Transverse colon (tissue), 4 donors: ENCODE results near the gene CHRNE. TPM values are rescaled to one million over a fixed set of nuclear protein-coding genes. Genes with fewer than 3 reads are reported as not detected.

Experiments used
- DNase-seq: peaks from one replicate; pipeline ENCODE4 v3.0.0-alpha.2; 2019
- H3K27ac ChIP-seq, 4 donors: fragments of 200-600 bp; sonication (generic); 2 replicates each; pipeline ENCODE4 v1.5.1; 2016 to 2018; ENCODE audit warnings: inconsistent platforms in 4 of 4
- H3K27me3 ChIP-seq: fragments of 200-600 bp; sonication (generic); 2 replicates; pipeline ENCODE4 v1.5.1; 2017; ENCODE audit warnings: inconsistent platforms
- H3K36me3 ChIP-seq, 4 donors: fragments of 200-600 bp; sonication (generic); 2 replicates each; pipeline ENCODE4 v1.5.1; 2017 to 2019; ENCODE audit warnings: inconsistent platforms in 4 of 4
- H3K4me1 ChIP-seq, 4 donors: fragments of 200-600 bp; sonication (generic); 2 replicates each; pipeline ENCODE4 v1.5.1; 2017 to 2020; ENCODE audit warnings: inconsistent platforms in 4 of 4
- H3K4me3 ChIP-seq, 4 donors: fragments of 200-600 bp; sonication (generic); 1 replicate in 1 of 4; 2 replicates in 3 of 4; pipeline versions ENCODE4 v1.5.1 to v1.6.1; 2017 to 2019; ENCODE audit warnings: inconsistent platforms in 4 of 4
- H3K9me3 ChIP-seq, 2 donors: fragments of 200-600 bp; sonication (generic); 2 replicates each; pipeline ENCODE4 v1.5.1; 2017 to 2019; ENCODE audit warnings: inconsistent platforms in 2 of 2
- EP300 ChIP-seq: sonication (generic); formaldehyde crosslinking; IDR thresholded peaks from one replicate; pipeline ENCODE4 v1.6.1; 2017; ENCODE audit warnings: antibody characterized with exemption, low read depth
- POLR2A ChIP-seq: fragments of 450-650 bp; IDR thresholded peaks from one replicate; pipeline ENCODE4 v1.6.1; 2016; ENCODE audit warnings: antibody characterized with exemption, mild to moderate bottlenecking, moderate library complexity
- POLR2AphosphoS5 ChIP-seq, 3 donors: sonication (generic); formaldehyde crosslinking; IDR thresholded peaks; one replicate each; pipeline ENCODE4 v1.6.1; 2016; ENCODE audit warnings: antibody characterized with exemption in 3 of 3
- WGBS, 2 donors: methylation state at CpG; one replicate each; pipeline ENCODE4 v1.1.5; 2018; ENCODE audit warnings: low coverage in 1 of 2; 5-methylcytosine and 5-hydroxymethylcytosine counted together
- in situ Hi-C, 4 donors: fragments of 200-750 bp; cut with MboI; loops; one replicate each; pipeline versions ENCODE4 v1.15.0 to v1.15.1; 2017; ENCODE audit warnings: low sequenced_read_pairs in 3 of 4, low pct_ligation_motif_present in 1 of 4, low pct_unique_long_range_greater_than_20kb in 1 of 4
- intact Hi-C: fragments of 100-400 bp; cut with DNase I; formaldehyde crosslinking; loops from one replicate; pipeline ENCODE4 v1.15.1; 2023; ENCODE audit warnings: low total_unique reads
- total RNA-seq, 4 donors: library from RNA; depleted of rRNA; stranded (reverse); fragments of >200 nt; gene quantifications; one replicate each; pipeline ENCODE4 v1.1.0, GENCODE V29; 2016
- TF ChIP-seq, protein P1 (sequence below), 5 experiments: fragments of 200-600 bp in 3 of 5; fragments of 450-650 bp in 2 of 5; sonication (generic) in 3 of 5; IDR thresholded peaks; 1 replicate in 2 of 5; 2 replicates in 3 of 5; pipeline ENCODE4 v1.5.1; 2016 to 2017; ENCODE audit warnings: antibody characterized with exemption in 5 of 5, inconsistent platforms in 3 of 5, mild to moderate bottlenecking in 2 of 5, moderate library complexity in 1 of 5

The CHRNE gene
- total RNA-seq, 4 donors from 2014 or later: 0.32 TPM; not detected in 3

DNA sequence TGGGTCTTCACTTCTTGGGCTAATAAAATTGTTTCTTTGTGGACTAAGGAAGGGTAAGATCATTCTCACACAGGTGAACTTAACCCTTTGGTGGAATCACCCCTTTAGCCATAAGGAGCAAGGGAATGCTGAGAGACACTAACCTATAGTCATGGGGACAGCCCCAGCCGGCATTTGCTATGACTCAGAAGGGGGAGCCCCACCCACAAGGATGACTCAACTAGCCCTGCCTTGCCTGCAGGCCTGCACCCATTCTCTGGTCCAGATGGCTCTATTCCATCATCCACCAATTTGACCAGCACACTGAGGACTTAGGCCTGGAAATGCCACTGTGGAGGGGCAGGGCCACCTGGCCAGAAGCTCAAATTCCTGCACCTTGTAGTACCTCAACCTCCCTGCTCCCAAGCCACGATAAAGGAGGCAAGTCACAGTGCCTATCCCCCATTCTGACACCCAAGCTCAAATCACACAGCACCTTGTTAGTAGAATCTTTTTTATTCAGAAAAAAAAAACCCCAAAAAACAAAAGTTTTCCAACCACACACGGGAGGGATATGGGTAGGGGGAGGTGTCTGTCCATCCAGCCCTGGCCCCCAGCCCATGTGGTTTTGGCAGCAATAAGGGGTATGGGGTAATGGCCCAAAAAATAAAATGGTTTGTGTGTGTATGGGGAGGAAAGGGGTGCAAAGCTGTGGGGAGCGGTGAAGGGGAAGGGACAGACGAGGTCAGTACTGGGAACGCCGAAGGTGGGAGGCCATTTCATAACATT, 42.5 kb upstream of the CHRNE start:
- intact Hi-C loops: no loop called here
- Histone ChIP-seq H3K4me1 (peaks cover 34 to 67% (median 45%) of the 10 kb centered on the region in 4 donors), H3K36me3 (peaks cover 0 to 6% (median 0%) of the 10 kb centered on the region in 4 donors), H3K9me3 (no peaks in the 10 kb centered on the region), H3K27me3 (no peaks in the 10 kb centered on the region), H3K27ac (peak overlapping the region; percentile 95 to 100 (median 100)), H3K4me3 (peak overlapping the region in 2 of 4 donors; percentile 77 to 92)
- peak; percentile 88 for DNase-seq
- WGBS, 2 donors: 31 to 38% methylated on average over 4 to 7 of the region's 7 CpGs
- no peak for TF ChIP-seq EP300
- TF ChIP-seq POLR2AphosphoS5 (IDR thresholded peaks at IDR 0.05): peak; percentile 54 to 83 (median 75)
- TF ChIP-seq, protein P1, sequence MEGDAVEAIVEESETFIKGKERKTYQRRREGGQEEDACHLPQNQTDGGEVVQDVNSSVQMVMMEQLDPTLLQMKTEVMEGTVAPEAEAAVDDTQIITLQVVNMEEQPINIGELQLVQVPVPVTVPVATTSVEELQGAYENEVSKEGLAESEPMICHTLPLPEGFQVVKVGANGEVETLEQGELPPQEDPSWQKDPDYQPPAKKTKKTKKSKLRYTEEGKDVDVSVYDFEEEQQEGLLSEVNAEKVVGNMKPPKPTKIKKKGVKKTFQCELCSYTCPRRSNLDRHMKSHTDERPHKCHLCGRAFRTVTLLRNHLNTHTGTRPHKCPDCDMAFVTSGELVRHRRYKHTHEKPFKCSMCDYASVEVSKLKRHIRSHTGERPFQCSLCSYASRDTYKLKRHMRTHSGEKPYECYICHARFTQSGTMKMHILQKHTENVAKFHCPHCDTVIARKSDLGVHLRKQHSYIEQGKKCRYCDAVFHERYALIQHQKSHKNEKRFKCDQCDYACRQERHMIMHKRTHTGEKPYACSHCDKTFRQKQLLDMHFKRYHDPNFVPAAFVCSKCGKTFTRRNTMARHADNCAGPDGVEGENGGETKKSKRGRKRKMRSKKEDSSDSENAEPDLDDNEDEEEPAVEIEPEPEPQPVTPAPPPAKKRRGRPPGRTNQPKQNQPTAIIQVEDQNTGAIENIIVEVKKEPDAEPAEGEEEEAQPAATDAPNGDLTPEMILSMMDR (IDR thresholded peaks at IDR 0.05): no peak
- TF ChIP-seq POLR2A: no peak
- in situ Hi-C loops: no loop called here

DNA sequence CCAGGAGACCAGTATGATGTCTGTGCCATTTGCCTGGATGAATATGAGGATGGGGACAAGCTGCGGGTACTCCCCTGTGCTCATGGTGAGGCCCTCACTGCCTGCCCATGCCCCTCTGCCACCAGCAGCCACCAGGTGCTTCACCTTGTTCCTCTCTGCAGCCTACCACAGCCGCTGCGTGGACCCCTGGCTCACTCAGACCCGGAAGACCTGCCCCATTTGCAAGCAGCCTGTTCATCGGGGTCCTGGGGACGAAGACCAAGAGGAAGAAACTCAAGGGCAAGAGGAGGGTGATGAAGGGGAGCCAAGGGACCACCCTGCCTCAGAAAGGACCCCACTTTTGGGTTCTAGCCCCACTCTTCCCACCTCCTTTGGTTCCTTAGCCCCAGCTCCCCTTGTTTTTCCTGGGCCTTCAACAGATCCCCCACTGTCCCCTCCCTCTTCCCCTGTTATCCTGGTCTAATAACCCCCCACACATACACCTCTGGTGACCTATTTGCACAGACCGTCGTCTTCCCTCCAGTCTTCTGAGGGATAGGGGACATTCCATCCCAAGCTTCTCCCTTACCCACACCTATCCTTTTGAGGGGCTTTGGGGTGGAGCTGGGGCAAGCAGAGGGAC, 41.8 kb upstream of the CHRNE start:
- intact Hi-C loops: no loop called here
- in situ Hi-C loops: no loop called here
- no peak overlapping the region for H3K4me3 ChIP-seq
- peaks cover 0 to 6% (median 0%) of the 10 kb centered on the region in 4 donors for H3K36me3 ChIP-seq
- 40 to 45% methylated on average over 4 to 8 of the region's 8 CpGs for WGBS, 2 donors
- H3K27me3 ChIP-seq: no peaks in the 10 kb centered on the region
- no peak for DNase-seq
- peaks cover 34 to 64% (median 41%) of the 10 kb centered on the region in 4 donors for H3K4me1 ChIP-seq
- H3K27ac ChIP-seq: peak overlapping the region; percentile 95 to 100 (median 100)
- no peaks in the 10 kb centered on the region for H3K9me3 ChIP-seq
- TF ChIP-seq POLR2AphosphoS5 (IDR thresholded peaks at IDR 0.05) (no peak), POLR2A (no peak), EP300 (no peak)
- TF ChIP-seq, protein P1 (IDR thresholded peaks at IDR 0.05): no peak

DNA sequence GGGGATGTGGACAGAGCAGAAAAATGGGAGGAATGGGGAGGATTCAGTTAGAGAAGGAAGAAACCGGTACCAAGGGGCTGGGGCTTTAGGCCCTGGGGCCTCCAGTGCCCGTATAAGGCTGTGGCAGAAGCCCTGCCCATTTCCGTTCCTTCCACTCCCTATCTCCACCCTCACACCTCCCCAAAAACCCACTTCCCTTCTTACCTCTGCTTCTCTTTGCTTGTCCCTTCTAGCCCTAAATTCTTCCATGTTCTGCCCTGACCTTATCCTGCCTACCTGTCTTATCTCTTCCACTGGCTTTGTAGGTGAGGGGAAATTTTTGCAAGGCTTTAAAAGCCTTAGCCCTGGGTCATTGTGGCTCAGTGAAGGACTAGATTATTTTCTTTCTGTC, 41.3 kb upstream of the CHRNE start:
- Histone ChIP-seq H3K36me3 (peaks cover 0 to 6% (median 0%) of the 10 kb centered on the region in 4 donors), H3K4me3 (no peak overlapping the region)
- DNase-seq: peak; percentile 37

More for the DNA sequence above, 41.3 kb upstream of the CHRNE start:
- in situ Hi-C loops: no loop called here
- Histone ChIP-seq H3K9me3 (no peaks in the 10 kb centered on the region), H3K4me1 (peaks cover 36 to 65% (median 39%) of the 10 kb centered on the region in 4 donors), H3K27ac (peak overlapping the region; percentile 95 to 100 (median 100)), H3K27me3 (no peaks in the 10 kb centered on the region)
- 27 to 68% methylated on average over 3 of the region's 3 CpGs for WGBS, 2 donors
- intact Hi-C loops: no loop called here
- TF ChIP-seq, protein P1 (IDR thresholded peaks at IDR 0.05): no peak
- TF ChIP-seq POLR2A (no peak), EP300 (no peak)
